ENCODE data around the gene KCNJ15. TPM values are rescaled to one million over a fixed set of nuclear protein-coding genes. Genes with fewer than 3 reads are reported as not detected.
A peak's percentile ranks its signal among the peaks of the same experiment; 100 is the strongest.

The KCNJ15 gene
- total RNA-seq (2016; rRNA removed; fragmentation: Illumina TruSeq; extraction: Trizol) (not detected in 2 replicates), polyA plus RNA-seq (2011; rRNA removed) (not detected in 2 replicates), polyA minus RNA-seq (2011; rRNA and poly(A)+ RNA removed; ENCODE audit: low replicate concordance) (2.6 TPM in 1 of 2 replicates, not detected in the other), Bru-seq, nascent RNA (not detected), BruChase-seq, experiment 1, labeled RNA remaining after a 6-hour chase (not detected), BruChase-seq, experiment 2, labeled RNA remaining after a 2-hour chase (not detected)
- total RNA-seq (2016; cell fraction: cytosol; rRNA removed; fragmentation: Illumina TruSeq; extraction: Trizol; ENCODE audit: low read depth), result not detected in 2 replicates
- total RNA-seq (2016; cell fraction: insoluble cytoplasmic fraction; rRNA removed; fragmentation: Illumina TruSeq; extraction: Trizol), result not detected in 2 replicates
- not detected in 2 replicates for total RNA-seq (2016; cell fraction: membrane; rRNA removed; fragmentation: Illumina TruSeq; extraction: Trizol)
- not detected in 2 replicates for total RNA-seq (2016; cell fraction: nucleus; rRNA removed; fragmentation: Illumina TruSeq; extraction: Trizol)
- polyA plus RNA-seq (2011; cell fraction: cytosol; rRNA removed), result not detected in 2 replicates
- not detected in 2 replicates for polyA plus RNA-seq (2011; cell fraction: nucleus; rRNA removed)
- polyA plus RNA-seq (2012), result not detected in 2 replicates
- not detected in 2 replicates for polyA plus RNA-seq (2016; cell fraction: cytosol; fragmentation: Illumina TruSeq; extraction: Trizol; ENCODE audit: low read depth)
- polyA plus RNA-seq (2016; cell fraction: insoluble cytoplasmic fraction; fragmentation: Illumina TruSeq; extraction: Trizol; ENCODE audit: low read depth), result not detected in 2 replicates
- not detected in 2 replicates for polyA plus RNA-seq (2016; cell fraction: membrane; fragmentation: Illumina TruSeq; extraction: Trizol; ENCODE audit: low read depth)
- polyA plus RNA-seq (2016; cell fraction: nucleus; fragmentation: Illumina TruSeq; extraction: Trizol; ENCODE audit: insufficient read depth, low read depth), result not detected in 2 replicates
- polyA minus RNA-seq (2011; cell fraction: cytosol; rRNA and poly(A)+ RNA removed), result not detected in 2 replicates
- polyA minus RNA-seq (2011; cell fraction: nucleus; rRNA and poly(A)+ RNA removed), result not detected in 2 replicates
- long read RNA-seq, experiment 1, result 0 reads
- long read RNA-seq, experiment 2, result 0 reads

GRCh38 chr21:38256599-38257302, at the start of gene KCNJ15:
KCNJ15 (plus strand) TSS chr21:38256991; CDS start chr21:38299262, 42,271 bp downstream.
- H3K4me3 ChIP-seq (replicated peaks in 1 of 3; ENCODE audit: insufficient read depth in 1 of 3, low read depth in 2 of 3, low read length in 3 of 3), result no peak within 1 kb of the TSS
- intact Hi-C loops (cut with micrococcal nuclease; ENCODE audit: unreplicated experiment) (no loop called here), in situ Hi-C loops (cut with HindIII; ENCODE audit: extremely low pct_ligation_motif_present, low pct_unique_long_range_greater_than_20kb) (no loop called here)
- no peak for DNase-seq (ENCODE audit: low spot score)
- POLR2A ChIA-PET, result no interaction called here
- no peaks in the 10 kb centered on the region for H4K20me1 ChIP-seq (ENCODE audit: insufficient read depth, low read length)
- CTCF ChIA-PET (ENCODE audit: low intra/inter-chr PET ratio, low total read pairs), result no interaction called here
- FAIRE-seq, result no peak
- H3K27ac ChIP-seq (ENCODE audit: extremely low read length, insufficient read depth, low read length), result no peak within 1 kb of the TSS
- no TSS peak for BruUV-seq (replicated peaks)
- TF ChIP-seq FOSL2 (CRISPR knock-in tag; IDR thresholded peaks at IDR 0.05), result no peak
- no peak for TF ChIP-seq ZNF597 (CRISPR knock-in tag; IDR thresholded peaks at IDR 0.05)
- TF ChIP-seq HNRNPK (IDR thresholded peaks at IDR 0.05; ENCODE audit: low read depth, low read length, poor library complexity, severe bottlenecking), result peak; percentile 78
- no peak for ATAC-seq
- no peaks in the 10 kb centered on the region for H3K79me2 ChIP-seq (ENCODE audit: insufficient read depth, low read length)
- no peaks in the 10 kb centered on the region for H3K36me3 ChIP-seq (replicated peaks in 1 of 2; ENCODE audit: control insufficient read depth in 1 of 2, insufficient read depth in 2 of 2, low read length in 2 of 2)
- no peaks in the 10 kb centered on the region for H3K4me1 ChIP-seq (ENCODE audit: insufficient read depth, low read length)
- no peak within 1 kb of the TSS for H2AFZ ChIP-seq (ENCODE audit: low read length)
- no peaks in the 10 kb centered on the region for H3K9me3 ChIP-seq (ENCODE audit: low read length)
- no peak within 1 kb of the TSS for H3K9ac ChIP-seq (ENCODE audit: insufficient read depth, low read depth, low read length)
- whole genome bisulfite sequencing (ENCODE audit: low lambda C conversion rate), result 55% methylated on average over 5 of the region's 5 CpGs
- no peaks in the 10 kb centered on the region for H3K27me3 ChIP-seq (ENCODE audit: control insufficient read depth in 1 of 2, insufficient read depth in 2 of 2, low read length in 2 of 2)
- no peak within 1 kb of the TSS for H3K4me2 ChIP-seq (ENCODE audit: low read depth, low read length)
